SU-DHL-6 (cell line): ENCODE measurements around the gene HRAS.

Experiments used
- H2AFZ ChIP-seq: fragments of 200-600 bp; sonication (generic); 2 replicates; pipeline ENCODE4 v1.6.1; 2014; ENCODE audit warnings: low read depth, mild to moderate bottlenecking, moderate library complexity, mixed read lengths, antibody characterized with exemption, low read length; ENCODE audit not compliant: severe bottlenecking
- H3F3A ChIP-seq: fragments of 200-600 bp; shearing (Covaris generic); 2 replicates; pipeline ENCODE4 v1.6.0; 2016; ENCODE audit warnings: antibody characterized with exemption, mild to moderate bottlenecking; ENCODE audit not compliant: insufficient read depth
- H3K27ac ChIP-seq: fragments of 200-600 bp; sonication (generic); 2 replicates; pipeline ENCODE4 v1.5.1; 2016; ENCODE audit warnings: low read depth, mild to moderate bottlenecking, low read length, moderate library complexity, mixed read lengths
- H3K27me3 ChIP-seq: fragments of 200-600 bp; sonication (generic), shearing (Covaris generic); 2 replicates; pipeline ENCODE4 v1.6.0; 2014; ENCODE audit warnings: mild to moderate bottlenecking, low read length
- H3K36me3 ChIP-seq: fragments of 200-600 bp; sonication (generic); 2 replicates; pipeline ENCODE4 v1.6.1; 2014; ENCODE audit warnings: mild to moderate bottlenecking, low read length, mixed read lengths
- H3K4me2 ChIP-seq: fragments of 300-600, 200-600 bp; shearing (Covaris generic), sonication (generic); 2 replicates; pipeline ENCODE4 v1.6.0; 2014; ENCODE audit warnings: low read length, low read depth, mild to moderate bottlenecking; ENCODE audit not compliant: poor library complexity, severe bottlenecking
- H3K4me3 ChIP-seq: fragments of 200-600 bp; sonication (generic); 2 replicates; pipeline ENCODE4 v1.5.1; 2014; ENCODE audit warnings: antibody characterized with exemption, low read length, mild to moderate bottlenecking, mixed read lengths; ENCODE audit not compliant: insufficient read depth, poor library complexity, severe bottlenecking
- H3K79me2 ChIP-seq: fragments of 200-600 bp; sonication (generic); 2 replicates; pipeline ENCODE4 v1.6.1; 2014; ENCODE audit warnings: mild to moderate bottlenecking, low read length, moderate library complexity; ENCODE audit not compliant: insufficient read depth
- H3K9ac ChIP-seq: fragments of 200-600 bp; sonication (generic); 2 replicates; pipeline ENCODE4 v1.7.0; 2014; ENCODE audit warnings: mild to moderate bottlenecking, low read length
- H3K9me2 ChIP-seq: fragments of 200-600 bp; sonication (generic); replicated peaks from 2 replicates; pipeline ENCODE4 v1.6.1; 2014; ENCODE audit warnings: low read length; ENCODE audit not compliant: insufficient read depth
- H3K9me3 ChIP-seq: fragments of 200-600 bp; sonication (generic); 2 replicates; pipeline ENCODE4 v1.6.1; 2014; ENCODE audit warnings: low read length, mixed read lengths; ENCODE audit not compliant: insufficient read depth
- H4K20me1 ChIP-seq: fragments of 200-600 bp; sonication (generic); 2 replicates; pipeline ENCODE4 v1.6.1; 2014; ENCODE audit warnings: low read depth, mild to moderate bottlenecking, antibody characterized with exemption, low read length, moderate library complexity, mixed read lengths
- EZH2phosphoT487 ChIP-seq: fragments of 200-600 bp; sonication (generic), shearing (Covaris generic); conservative IDR thresholded peaks from 2 replicates; pipeline ENCODE4 v1.6.1; 2018; ENCODE audit warnings: mild to moderate bottlenecking, antibody characterized with exemption, low read length, moderate library complexity, mixed read lengths
- TF ChIP-seq, protein P1 (sequence below): fragments of 200-600 bp; sonication (generic); IDR thresholded peaks from one replicate; pipeline ENCODE4 v1.5.1; 2017; ENCODE audit warnings: antibody characterized with exemption, mild to moderate bottlenecking, low read length, moderate library complexity; ENCODE audit not compliant: insufficient read depth, poor library complexity, severe bottlenecking

HRAS gene

DNA sequence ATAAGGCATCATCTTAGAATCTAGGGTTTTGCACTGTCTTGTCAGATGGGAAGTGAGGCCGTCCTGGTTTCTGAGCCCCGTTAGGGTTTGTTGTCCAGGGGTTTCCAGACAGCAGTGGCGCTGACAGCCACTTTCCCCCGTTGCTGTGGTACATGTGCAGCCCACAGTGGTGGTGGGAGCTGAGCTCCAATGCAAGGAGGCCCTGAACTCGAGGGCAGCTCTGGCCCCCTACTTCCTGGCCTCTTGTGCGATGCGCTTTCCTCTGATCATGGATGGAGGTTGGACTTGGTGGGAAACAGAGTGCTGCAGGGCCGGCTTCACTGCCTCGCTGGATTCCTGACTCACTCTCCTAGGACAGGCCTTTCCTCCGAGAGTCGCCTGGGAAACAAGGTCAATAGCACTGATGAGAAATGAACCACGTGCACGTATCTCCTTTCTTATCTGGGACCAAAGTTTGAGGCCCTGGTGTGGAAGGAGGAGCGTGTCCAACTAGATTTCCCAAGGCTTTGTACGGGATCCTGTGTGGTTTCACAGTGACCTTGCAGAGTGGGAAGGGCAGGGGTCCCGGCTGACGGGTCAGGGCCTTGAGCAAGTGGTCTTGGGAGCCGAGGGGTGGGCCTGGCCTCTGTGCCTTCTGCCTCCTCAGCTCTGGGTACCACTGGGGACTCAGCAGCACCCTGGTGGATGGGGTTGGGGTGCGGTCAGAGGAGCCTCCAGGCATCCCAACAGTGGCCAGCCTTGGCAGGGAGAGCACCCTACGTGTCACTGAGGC is 44.6 kb upstream of the HRAS start:
- peaks cover 56% of the 10 kb centered on the region for H3K79me2 ChIP-seq
- H3K36me3 ChIP-seq, result no peaks in the 10 kb centered on the region
- H3K9me3 ChIP-seq, result no peaks in the 10 kb centered on the region
- no peak overlapping the region for H3K27ac ChIP-seq
- no peak for TF ChIP-seq EZH2phosphoT487
- TF ChIP-seq, protein P1, sequence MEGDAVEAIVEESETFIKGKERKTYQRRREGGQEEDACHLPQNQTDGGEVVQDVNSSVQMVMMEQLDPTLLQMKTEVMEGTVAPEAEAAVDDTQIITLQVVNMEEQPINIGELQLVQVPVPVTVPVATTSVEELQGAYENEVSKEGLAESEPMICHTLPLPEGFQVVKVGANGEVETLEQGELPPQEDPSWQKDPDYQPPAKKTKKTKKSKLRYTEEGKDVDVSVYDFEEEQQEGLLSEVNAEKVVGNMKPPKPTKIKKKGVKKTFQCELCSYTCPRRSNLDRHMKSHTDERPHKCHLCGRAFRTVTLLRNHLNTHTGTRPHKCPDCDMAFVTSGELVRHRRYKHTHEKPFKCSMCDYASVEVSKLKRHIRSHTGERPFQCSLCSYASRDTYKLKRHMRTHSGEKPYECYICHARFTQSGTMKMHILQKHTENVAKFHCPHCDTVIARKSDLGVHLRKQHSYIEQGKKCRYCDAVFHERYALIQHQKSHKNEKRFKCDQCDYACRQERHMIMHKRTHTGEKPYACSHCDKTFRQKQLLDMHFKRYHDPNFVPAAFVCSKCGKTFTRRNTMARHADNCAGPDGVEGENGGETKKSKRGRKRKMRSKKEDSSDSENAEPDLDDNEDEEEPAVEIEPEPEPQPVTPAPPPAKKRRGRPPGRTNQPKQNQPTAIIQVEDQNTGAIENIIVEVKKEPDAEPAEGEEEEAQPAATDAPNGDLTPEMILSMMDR, result no peak
- H3K4me3 ChIP-seq, result no peak overlapping the region
- no peaks in the 10 kb centered on the region for H3K27me3 ChIP-seq
- H3K9me2 ChIP-seq, result no peaks in the 10 kb centered on the region
- H3K9ac ChIP-seq, result no peak overlapping the region
- no peaks in the 10 kb centered on the region for H3F3A ChIP-seq
- H4K20me1 ChIP-seq, result peaks cover 27% of the 10 kb centered on the region; the same call in 1 of the 2 replicates
- no peak overlapping the region for H3K4me2 ChIP-seq
- no peak overlapping the region for H2AFZ ChIP-seq

DNA sequence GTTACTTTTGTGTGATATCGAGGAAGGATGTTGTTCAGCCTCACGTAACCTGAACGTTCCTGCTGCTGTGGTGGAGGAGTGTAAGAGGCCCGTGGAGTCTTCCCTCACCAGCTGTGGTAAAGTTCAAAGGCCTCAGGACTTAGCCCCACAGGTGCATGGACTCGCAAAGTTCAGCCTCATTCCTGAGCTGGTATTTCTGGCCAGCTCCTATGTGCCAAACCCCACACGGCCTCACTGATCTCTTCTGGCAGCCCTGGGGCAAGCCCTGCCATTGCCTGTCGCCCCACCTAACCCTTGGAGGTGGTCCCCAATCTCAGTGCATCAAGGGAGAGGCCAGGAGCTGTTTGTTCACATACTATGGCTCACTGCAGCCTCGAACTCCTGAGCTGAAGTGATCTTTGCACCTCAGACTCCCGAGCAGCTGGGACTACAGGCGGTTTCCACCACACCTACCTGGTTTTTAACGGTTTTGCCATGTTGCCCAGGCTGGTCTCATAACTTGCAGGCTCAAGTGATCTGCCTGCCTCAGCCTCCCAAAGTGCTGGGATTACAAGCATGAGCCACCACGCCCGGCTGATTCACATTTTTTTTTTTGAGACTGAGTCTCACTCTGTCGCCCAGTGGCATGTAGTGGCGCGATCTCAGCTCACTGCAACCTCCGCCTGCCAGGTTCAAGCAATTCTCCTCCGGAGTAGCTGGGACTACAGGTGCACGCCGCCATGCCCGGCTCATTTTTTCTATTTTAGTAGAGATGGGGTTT is 43.1 kb upstream of the HRAS start:
- Histone ChIP-seq H3K79me2 (peaks cover 56% of the 10 kb centered on the region), H2AFZ (no peak overlapping the region), H3K4me2 (peak overlapping the region; percentile 85), H4K20me1 (peaks cover 27% of the 10 kb centered on the region; the same call in 1 of the 2 replicates), H3K9me3 (no peaks in the 10 kb centered on the region), H3K4me3 (peak overlapping the region; percentile 76), H3K36me3 (no peaks in the 10 kb centered on the region), H3K27me3 (no peaks in the 10 kb centered on the region), H3K9me2 (no peaks in the 10 kb centered on the region), H3K27ac (no peak overlapping the region), H3F3A (0 out of 2 replicates have a peak, but pooled peaks cover 3% of the 10 kb centered on the region), H3K9ac (peak overlapping the region; percentile 78)
- no peak for TF ChIP-seq EZH2phosphoT487
- TF ChIP-seq, protein P1, result no peak

DNA sequence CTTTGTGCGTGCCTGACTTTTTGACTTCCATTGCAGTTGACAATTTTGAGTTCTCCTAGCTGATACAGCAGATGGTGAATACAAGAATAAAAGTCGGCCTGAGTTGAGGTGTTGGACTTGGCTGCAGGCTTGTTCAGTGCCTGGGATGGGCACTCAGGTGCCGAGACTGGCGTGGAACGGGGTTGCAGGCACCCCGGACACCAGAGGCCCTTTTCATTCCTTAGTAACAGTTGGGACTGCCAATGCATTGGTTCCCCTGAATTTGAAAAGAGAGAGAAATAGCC is 42.2 kb upstream of the HRAS start:
- Histone ChIP-seq H3K4me2 (peak overlapping the region; percentile 85), H3K36me3 (no peaks in the 10 kb centered on the region), H3K9me3 (no peaks in the 10 kb centered on the region), H3K27me3 (no peaks in the 10 kb centered on the region), H3K9ac (peak overlapping the region; percentile 78), H3K27ac (no peak overlapping the region), H3K9me2 (no peaks in the 10 kb centered on the region), H3F3A (0 out of 2 replicates have a peak, but pooled peaks cover 3% of the 10 kb centered on the region), H2AFZ (no peak overlapping the region), H4K20me1 (peaks cover 27% of the 10 kb centered on the region; the same call in 1 of the 2 replicates), H3K79me2 (peaks cover 56% of the 10 kb centered on the region), H3K4me3 (peak overlapping the region; percentile 76)
- TF ChIP-seq EZH2phosphoT487, result no peak
- TF ChIP-seq, protein P1, result no peak
